Chondrocyte (in vitro differentiated cells): Measurements from ENCODE around the gene SLC11A1. TPM values are rescaled to one million over a fixed set of nuclear protein-coding genes. Genes with fewer than 3 reads are reported as not detected.
A peak's percentile ranks its signal among the peaks of the same experiment; 100 is the strongest.

ENCODE experiments used
- DNase-seq: peaks from one replicate; pipeline ENCODE4 v3.0.0; 2021; ENCODE audit warnings: mixed read lengths, low spot score
- H3K27ac Mint-ChIP-seq: one replicate; pipeline ENCODE4 v1.8.0; 2021; ENCODE audit warnings: mild to moderate bottlenecking, moderate library complexity, mixed read lengths; ENCODE audit not compliant: unreplicated experiment
- H3K27me3 Mint-ChIP-seq: 2 replicates; pipeline ENCODE4 v1.8.0; 2021; ENCODE audit warnings: low read depth, mixed read lengths
- H3K36me3 Mint-ChIP-seq: 2 replicates; pipeline ENCODE4 v1.8.0; 2021; ENCODE audit warnings: low read depth, mixed read lengths
- H3K4me1 Mint-ChIP-seq: 2 replicates; pipeline ENCODE4 v1.8.0; 2021; ENCODE audit warnings: low read depth, mild to moderate bottlenecking, mixed read lengths
- H3K4me3 Mint-ChIP-seq: one replicate; pipeline ENCODE4 v1.8.0; 2021; ENCODE audit warnings: mild to moderate bottlenecking, moderate library complexity, mixed read lengths; ENCODE audit not compliant: unreplicated experiment
- H3K9me3 Mint-ChIP-seq: 2 replicates; pipeline ENCODE4 v1.8.0; 2021; ENCODE audit warnings: low read depth, mixed read lengths
- total RNA-seq: library from RNA; stranded (reverse); gene quantifications from 3 replicates; pipeline ENCODE4 v1.2.1, GENCODE V29; 2021
- TF ChIP-seq, protein P1 (sequence below): fragments of 200-600 bp; sonication (generic); IDR thresholded peaks from 2 replicates; pipeline ENCODE4 v1.5.0; 2021; ENCODE audit warnings: antibody characterized with exemption, mild to moderate bottlenecking, moderate library complexity

The SLC11A1 gene
- total RNA-seq, 1 donor from 2014 or later: 0.10 TPM

GRCh38 chr2:218345491-218346236 lies 36.4 kb upstream of the SLC11A1 start:
- Mint-ChIP-seq H3K27ac (peak overlapping the region; percentile 74), H3K4me3 (no peak overlapping the region), H3K36me3 (no peaks in the 10 kb centered on the region), H3K9me3 (no peaks in the 10 kb centered on the region), H3K27me3 (no peaks in the 10 kb centered on the region), H3K4me1 (peaks cover 29% of the 10 kb centered on the region)
- no peak for DNase-seq
- TF ChIP-seq, protein P1, sequence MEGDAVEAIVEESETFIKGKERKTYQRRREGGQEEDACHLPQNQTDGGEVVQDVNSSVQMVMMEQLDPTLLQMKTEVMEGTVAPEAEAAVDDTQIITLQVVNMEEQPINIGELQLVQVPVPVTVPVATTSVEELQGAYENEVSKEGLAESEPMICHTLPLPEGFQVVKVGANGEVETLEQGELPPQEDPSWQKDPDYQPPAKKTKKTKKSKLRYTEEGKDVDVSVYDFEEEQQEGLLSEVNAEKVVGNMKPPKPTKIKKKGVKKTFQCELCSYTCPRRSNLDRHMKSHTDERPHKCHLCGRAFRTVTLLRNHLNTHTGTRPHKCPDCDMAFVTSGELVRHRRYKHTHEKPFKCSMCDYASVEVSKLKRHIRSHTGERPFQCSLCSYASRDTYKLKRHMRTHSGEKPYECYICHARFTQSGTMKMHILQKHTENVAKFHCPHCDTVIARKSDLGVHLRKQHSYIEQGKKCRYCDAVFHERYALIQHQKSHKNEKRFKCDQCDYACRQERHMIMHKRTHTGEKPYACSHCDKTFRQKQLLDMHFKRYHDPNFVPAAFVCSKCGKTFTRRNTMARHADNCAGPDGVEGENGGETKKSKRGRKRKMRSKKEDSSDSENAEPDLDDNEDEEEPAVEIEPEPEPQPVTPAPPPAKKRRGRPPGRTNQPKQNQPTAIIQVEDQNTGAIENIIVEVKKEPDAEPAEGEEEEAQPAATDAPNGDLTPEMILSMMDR: no peak

GRCh38 chr2:218347172-218347571 lies 34.9 kb upstream of the SLC11A1 start:
- peaks cover 6% of the 10 kb centered on the region for H3K9me3 Mint-ChIP-seq
- H3K4me3 Mint-ChIP-seq: no peak overlapping the region
- TF ChIP-seq, protein P1: no peak
- DNase-seq: no peak
- no peak overlapping the region for H3K27ac Mint-ChIP-seq
- peaks cover 29% of the 10 kb centered on the region for H3K4me1 Mint-ChIP-seq
- H3K36me3 Mint-ChIP-seq: peaks cover 5% of the 10 kb centered on the region
- H3K27me3 Mint-ChIP-seq: no peaks in the 10 kb centered on the region

- TF ChIP-seq, protein P1: no peak
Measured at GRCh38 chr2:218354045-218354444, 28.0 kb upstream of the SLC11A1 start.

GRCh38 chr2:218354850-218355443 lies 27.1 kb upstream of the SLC11A1 start:
- Mint-ChIP-seq H3K9me3 (peaks cover 7% of the 10 kb centered on the region), H3K4me1 (peaks cover 4% of the 10 kb centered on the region), H3K36me3 (peaks cover 5% of the 10 kb centered on the region), H3K27me3 (no peaks in the 10 kb centered on the region), H3K4me3 (no peak overlapping the region), H3K27ac (no peak overlapping the region)
- DNase-seq: no peak
- TF ChIP-seq, protein P1: no peak

More at GRCh38 chr2:218354045-218354444, 28.0 kb upstream of the SLC11A1 start:
- Mint-ChIP-seq H3K9me3 (peaks cover 7% of the 10 kb centered on the region), H3K27me3 (no peaks in the 10 kb centered on the region), H3K4me3 (no peak overlapping the region), H3K27ac (no peak overlapping the region), H3K36me3 (peaks cover 5% of the 10 kb centered on the region), H3K4me1 (peaks cover 4% of the 10 kb centered on the region)
- no peak for DNase-seq

- Mint-ChIP-seq H3K4me3 (no peak overlapping the region), H3K36me3 (no peaks in the 10 kb centered on the region), H3K27me3 (no peaks in the 10 kb centered on the region), H3K9me3 (no peaks in the 10 kb centered on the region), H3K27ac (peak overlapping the region; percentile 74), H3K4me1 (peaks cover 4% of the 10 kb centered on the region)
- TF ChIP-seq, protein P1: no peak
- DNase-seq: no peak
Measured at GRCh38 chr2:218357236-218358177, 24.6 kb upstream of the SLC11A1 start.
